K562 (cell line): ENCODE measurements around the gene COA3. TPM values are rescaled to one million over a fixed set of nuclear protein-coding genes. Genes with fewer than 3 reads are reported as not detected.

Experiments
- HMGN3 ChIP-seq: IDR thresholded peaks from 2 replicates; pipeline ENCODE4 v1.6.1; 2011; ENCODE audit warnings: borderline replicate concordance, low read depth, mild to moderate bottlenecking, mixed read lengths, low read length; ENCODE audit not compliant: insufficient read length; ENCODE audit errors: extremely low read depth
- RBM22 ChIP-seq: fragments of 200-400 bp; formaldehyde crosslinking; IDR thresholded peaks from 2 replicates; pipeline ENCODE4 v1.6.1; 2018; ENCODE audit warnings: low read length, low read depth; ENCODE audit not compliant: poor library complexity, severe bottlenecking
- SP1 ChIP-seq: sonication (generic); formaldehyde crosslinking; IDR thresholded peaks from 2 replicates; pipeline ENCODE4 v1.8.1; 2022; ENCODE audit warnings: mild to moderate bottlenecking, missing genetic modification reagents
- TCF7L2 ChIP-seq: fragments of 150-350 bp; IDR thresholded peaks from 2 replicates; pipeline ENCODE4 v1.6.1; 2016; ENCODE audit warnings: low read depth, mild to moderate bottlenecking, low read length, moderate library complexity
- polyA plus RNA-seq, 8 experiments: library from polyadenylated mRNA; depleted of rRNA in 4 of 8; stranded (reverse) in 5 of 8; unstranded in 3 of 8; fragments of >200 nt; fragmentation: Nextera tagmentation in 2 of 8; fragmentation: Illumina TruSeq in 1 of 8; extraction: Ambion mirVana in 2 of 8; extraction: Trizol in 1 of 8; gene quantifications; 2 replicates each; pipeline versions ENCODE4 v1.2.1 to v1.2.3, GENCODE V29; 2011 to 2014; ENCODE audit warnings: inconsistent platforms in 1 of 8, missing spikeins in 1 of 8
- total RNA-seq, 7 experiments: library from RNA; depleted of rRNA in 6 of 7; stranded (reverse); fragments of >200 nt in 6 of 7; fragmentation: Illumina TruSeq in 2 of 7; extraction: Trizol in 2 of 7; gene quantifications; 2 replicates each; pipeline versions ENCODE4 v1.2.1 to v1.2.3, GENCODE V29; 2011 to 2021; ENCODE audit warnings: low replicate concordance in 1 of 7
- TF ChIP-seq, protein P1 (sequence below): sonication (generic); formaldehyde crosslinking; IDR thresholded peaks from 2 replicates; pipeline ENCODE4 v1.8.0; 2022; ENCODE audit warnings: missing genetic modification reagents, mild to moderate bottlenecking, moderate library complexity, borderline replicate concordance
- TF ChIP-seq, protein P2 (sequence below): fragments of 450-650 bp; IDR thresholded peaks from 2 replicates; pipeline ENCODE4 v1.6.1; 2016; ENCODE audit warnings: low read depth
- TF ChIP-seq, protein P3 (sequence below): sonication (generic); formaldehyde crosslinking; IDR thresholded peaks from 2 replicates; pipeline ENCODE4 v1.8.1; 2023; ENCODE audit warnings: mild to moderate bottlenecking, missing genetic modification reagents, moderate library complexity

The COA3 gene
- total and polyA plus RNA-seq, 9 of the 15 experiments (the other 6 are each of a cell fraction or from before 2014, with no cell fraction given), result 49.6 to 153 (median 61.4) TPM

DNA sequence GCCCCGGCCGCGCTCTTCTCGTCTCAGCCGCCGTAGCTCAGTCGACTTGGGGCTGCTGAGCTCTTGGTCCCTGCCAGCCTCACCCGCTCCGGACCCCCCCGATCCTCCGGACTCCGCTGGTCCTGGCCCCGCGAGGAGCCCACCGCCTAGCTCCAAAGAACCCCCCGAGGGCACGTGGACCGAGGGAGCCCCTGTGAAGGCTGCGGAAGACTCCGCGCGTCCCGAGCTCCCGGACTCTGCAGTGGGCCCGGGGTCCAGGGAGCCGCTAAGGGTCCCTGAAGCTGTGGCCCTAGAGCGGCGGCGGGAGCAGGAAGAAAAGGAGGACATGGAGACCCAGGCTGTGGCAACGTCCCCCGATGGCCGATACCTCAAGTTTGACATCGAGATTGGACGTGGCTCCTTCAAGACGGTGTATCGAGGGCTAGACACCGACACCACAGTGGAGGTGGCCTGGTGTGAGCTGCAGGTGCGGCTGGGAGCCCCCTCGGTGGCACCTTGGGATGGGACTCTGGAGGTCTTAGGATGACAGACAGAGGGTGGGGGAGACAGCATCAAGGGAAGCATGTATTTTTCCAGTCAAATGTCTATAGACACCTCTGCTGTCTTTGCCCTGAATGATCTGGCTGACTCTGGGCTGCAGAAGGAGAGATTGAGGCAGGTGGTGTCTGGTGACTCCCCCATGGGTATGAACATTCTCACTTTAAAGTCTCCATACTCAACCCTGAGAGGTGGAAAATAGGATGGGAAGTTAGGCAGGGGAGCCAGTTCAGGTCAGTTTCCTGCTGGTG lies 17.5 kb downstream of the COA3 start (continued):
- TF ChIP-seq, protein P1, sequence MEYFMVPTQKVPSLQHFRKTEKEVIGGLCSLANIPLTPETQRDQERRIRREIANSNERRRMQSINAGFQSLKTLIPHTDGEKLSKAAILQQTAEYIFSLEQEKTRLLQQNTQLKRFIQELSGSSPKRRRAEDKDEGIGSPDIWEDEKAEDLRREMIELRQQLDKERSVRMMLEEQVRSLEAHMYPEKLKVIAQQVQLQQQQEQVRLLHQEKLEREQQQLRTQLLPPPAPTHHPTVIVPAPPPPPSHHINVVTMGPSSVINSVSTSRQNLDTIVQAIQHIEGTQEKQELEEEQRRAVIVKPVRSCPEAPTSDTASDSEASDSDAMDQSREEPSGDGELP (CRISPR knock-in tag), result 0 out of 2 replicates have a peak, but pooled peaks have one; percentile 14
- TF ChIP-seq TCF7L2 (no peak), RBM22 (peak; percentile 36), SP1 (CRISPR knock-in tag) (0 out of 2 replicates have a peak, but pooled peaks have one; percentile 52), HMGN3 (peak; percentile 14)
- TF ChIP-seq, protein P2, sequence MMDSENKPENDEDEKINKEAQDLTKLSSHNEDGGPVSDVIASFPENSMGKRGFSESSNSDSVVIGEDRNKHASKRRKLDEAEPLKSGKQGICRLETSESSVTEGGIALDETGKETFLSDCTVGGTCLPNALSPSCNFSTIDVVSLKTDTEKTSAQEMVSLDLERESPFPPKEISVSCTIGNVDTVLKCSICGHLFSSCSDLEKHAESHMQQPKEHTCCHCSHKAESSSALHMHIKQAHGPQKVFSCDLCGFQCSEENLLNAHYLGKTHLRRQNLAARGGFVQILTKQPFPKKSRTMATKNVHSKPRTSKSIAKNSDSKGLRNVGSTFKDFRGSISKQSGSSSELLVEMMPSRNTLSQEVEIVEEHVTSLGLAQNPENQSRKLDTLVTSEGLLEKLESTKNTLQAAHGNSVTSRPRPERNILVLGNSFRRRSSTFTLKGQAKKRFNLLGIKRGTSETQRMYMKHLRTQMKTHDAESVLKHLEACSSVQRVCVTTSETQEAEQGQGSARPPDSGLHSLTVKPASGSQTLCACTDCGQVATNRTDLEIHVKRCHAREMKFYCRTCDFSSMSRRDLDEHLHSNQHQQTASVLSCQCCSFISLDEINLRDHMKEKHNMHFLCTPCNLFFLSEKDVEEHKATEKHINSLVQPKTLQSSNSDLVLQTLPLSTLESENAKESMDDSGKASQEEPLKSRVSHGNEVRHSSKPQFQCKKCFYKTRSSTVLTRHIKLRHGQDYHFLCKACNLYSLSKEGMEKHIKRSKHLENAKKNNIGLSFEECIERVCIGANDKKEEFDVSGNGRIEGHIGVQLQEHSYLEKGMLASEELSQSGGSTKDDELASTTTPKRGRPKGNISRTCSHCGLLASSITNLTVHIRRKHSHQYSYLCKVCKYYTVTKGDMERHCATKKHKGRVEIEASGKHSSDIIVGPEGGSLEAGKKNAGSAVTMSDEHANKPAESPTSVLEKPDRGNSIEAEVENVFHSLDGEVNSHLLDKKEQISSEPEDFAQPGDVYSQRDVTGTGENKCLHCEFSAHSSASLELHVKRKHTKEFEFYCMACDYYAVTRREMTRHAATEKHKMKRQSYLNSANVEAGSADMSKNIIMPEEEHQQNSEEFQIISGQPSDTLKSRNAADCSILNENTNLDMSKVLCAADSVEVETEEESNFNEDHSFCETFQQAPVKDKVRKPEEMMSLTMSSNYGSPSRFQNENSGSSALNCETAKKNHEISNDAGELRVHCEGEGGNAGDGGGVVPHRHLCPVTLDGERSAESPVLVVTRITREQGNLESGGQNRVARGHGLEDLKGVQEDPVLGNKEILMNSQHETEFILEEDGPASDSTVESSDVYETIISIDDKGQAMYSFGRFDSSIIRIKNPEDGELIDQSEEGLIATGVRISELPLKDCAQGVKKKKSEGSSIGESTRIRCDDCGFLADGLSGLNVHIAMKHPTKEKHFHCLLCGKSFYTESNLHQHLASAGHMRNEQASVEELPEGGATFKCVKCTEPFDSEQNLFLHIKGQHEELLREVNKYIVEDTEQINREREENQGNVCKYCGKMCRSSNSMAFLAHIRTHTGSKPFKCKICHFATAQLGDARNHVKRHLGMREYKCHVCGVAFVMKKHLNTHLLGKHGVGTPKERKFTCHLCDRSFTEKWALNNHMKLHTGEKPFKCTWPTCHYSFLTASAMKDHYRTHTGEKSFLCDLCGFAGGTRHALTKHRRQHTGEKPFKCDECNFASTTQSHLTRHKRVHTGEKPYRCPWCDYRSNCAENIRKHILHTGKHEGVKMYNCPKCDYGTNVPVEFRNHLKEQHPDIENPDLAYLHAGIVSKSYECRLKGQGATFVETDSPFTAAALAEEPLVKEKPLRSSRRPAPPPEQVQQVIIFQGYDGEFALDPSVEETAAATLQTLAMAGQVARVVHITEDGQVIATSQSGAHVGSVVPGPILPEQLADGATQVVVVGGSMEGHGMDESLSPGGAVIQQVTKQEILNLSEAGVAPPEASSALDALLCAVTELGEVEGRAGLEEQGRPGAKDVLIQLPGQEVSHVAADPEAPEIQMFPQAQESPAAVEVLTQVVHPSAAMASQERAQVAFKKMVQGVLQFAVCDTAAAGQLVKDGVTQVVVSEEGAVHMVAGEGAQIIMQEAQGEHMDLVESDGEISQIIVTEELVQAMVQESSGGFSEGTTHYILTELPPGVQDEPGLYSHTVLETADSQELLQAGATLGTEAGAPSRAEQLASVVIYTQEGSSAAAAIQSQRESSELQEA, result peak; percentile 64; the same call in 1 of the 2 replicates
- TF ChIP-seq, protein P3, sequence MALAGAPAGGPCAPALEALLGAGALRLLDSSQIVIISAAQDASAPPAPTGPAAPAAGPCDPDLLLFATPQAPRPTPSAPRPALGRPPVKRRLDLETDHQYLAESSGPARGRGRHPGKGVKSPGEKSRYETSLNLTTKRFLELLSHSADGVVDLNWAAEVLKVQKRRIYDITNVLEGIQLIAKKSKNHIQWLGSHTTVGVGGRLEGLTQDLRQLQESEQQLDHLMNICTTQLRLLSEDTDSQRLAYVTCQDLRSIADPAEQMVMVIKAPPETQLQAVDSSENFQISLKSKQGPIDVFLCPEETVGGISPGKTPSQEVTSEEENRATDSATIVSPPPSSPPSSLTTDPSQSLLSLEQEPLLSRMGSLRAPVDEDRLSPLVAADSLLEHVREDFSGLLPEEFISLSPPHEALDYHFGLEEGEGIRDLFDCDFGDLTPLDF (CRISPR knock-in tag), result no peak
